ENCODE results near the gene TRAPPC5.

GRCh38 chr19:7704280-7705060 is 23.8 kb downstream of the TRAPPC5 start:
- TF ChIP-seq ZFX (IDR thresholded peaks at IDR 0.05) (no peak), POLR2A (IDR thresholded peaks at IDR 0.05; ENCODE audit: borderline replicate concordance, extremely low read depth, insufficient read depth, insufficient read length) (no peak), JUND (IDR thresholded peaks at IDR 0.05) (no peak)
- TF ChIP-seq, protein P1, sequence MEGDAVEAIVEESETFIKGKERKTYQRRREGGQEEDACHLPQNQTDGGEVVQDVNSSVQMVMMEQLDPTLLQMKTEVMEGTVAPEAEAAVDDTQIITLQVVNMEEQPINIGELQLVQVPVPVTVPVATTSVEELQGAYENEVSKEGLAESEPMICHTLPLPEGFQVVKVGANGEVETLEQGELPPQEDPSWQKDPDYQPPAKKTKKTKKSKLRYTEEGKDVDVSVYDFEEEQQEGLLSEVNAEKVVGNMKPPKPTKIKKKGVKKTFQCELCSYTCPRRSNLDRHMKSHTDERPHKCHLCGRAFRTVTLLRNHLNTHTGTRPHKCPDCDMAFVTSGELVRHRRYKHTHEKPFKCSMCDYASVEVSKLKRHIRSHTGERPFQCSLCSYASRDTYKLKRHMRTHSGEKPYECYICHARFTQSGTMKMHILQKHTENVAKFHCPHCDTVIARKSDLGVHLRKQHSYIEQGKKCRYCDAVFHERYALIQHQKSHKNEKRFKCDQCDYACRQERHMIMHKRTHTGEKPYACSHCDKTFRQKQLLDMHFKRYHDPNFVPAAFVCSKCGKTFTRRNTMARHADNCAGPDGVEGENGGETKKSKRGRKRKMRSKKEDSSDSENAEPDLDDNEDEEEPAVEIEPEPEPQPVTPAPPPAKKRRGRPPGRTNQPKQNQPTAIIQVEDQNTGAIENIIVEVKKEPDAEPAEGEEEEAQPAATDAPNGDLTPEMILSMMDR (IDR thresholded peaks at IDR 0.05 in 2 of 3, conservative IDR thresholded peaks at IDR 0.05 in 1 of 3; ENCODE audit: borderline replicate concordance in 1 of 3, insufficient read depth in 1 of 3, low read depth in 2 of 3, low read length in 2 of 3): no peak
